Upper lobe of right lung (tissue), 1 donor: ENCODE measurements around the gene SLAMF6. TPM values are rescaled to one million over a fixed set of nuclear protein-coding genes. Genes with fewer than 3 reads are reported as not detected.

ENCODE experiments used
- ATAC-seq: fragments of 200-7000 bp; cut with Tn5 transposase; one replicate; pipeline ENCODE4 v1.9.1; 2020; ENCODE audit warnings: mild to moderate bottlenecking, moderate library complexity
- DNase-seq: peaks from one replicate; pipeline ENCODE4 v3.0.0-alpha.2; 2020
- H3K27ac ChIP-seq: fragments of 200-600 bp; one replicate; pipeline ENCODE4 v1.8.0; 2022
- H3K27me3 ChIP-seq: fragments of 200-600 bp; one replicate; pipeline ENCODE4 v1.8.0; 2022; ENCODE audit warnings: mild to moderate bottlenecking
- H3K36me3 ChIP-seq: fragments of 200-600 bp; one replicate; pipeline ENCODE4 v1.8.0; 2022
- H3K4me1 ChIP-seq: fragments of 200-600 bp; one replicate; pipeline ENCODE4 v1.8.0; 2022
- H3K4me3 ChIP-seq: fragments of 200-600 bp; one replicate; pipeline ENCODE4 v1.8.0; 2022; ENCODE audit warnings: mild to moderate bottlenecking
- H3K9me3 ChIP-seq: fragments of 200-600 bp; one replicate; pipeline ENCODE4 v1.8.0; 2022
- CTCF ChIP-seq: fragments of 200-600 bp; IDR thresholded peaks from one replicate; pipeline ENCODE4 v1.8.0; 2022; ENCODE audit warnings: antibody characterized with exemption
- intact Hi-C: fragments of 100-400 bp; cut with DNase I; formaldehyde crosslinking; loops from one replicate; pipeline ENCODE4 v1.11.0; 2022
- total RNA-seq: library from RNA; stranded (reverse); fragmentation: NEBNext Ultra II Directional; extraction: Animal tissue kit (Norgen Biotek cat#: 25700); gene quantifications from one replicate; pipeline ENCODE4 v1.2.1, GENCODE V29; 2021
- donor health status: DM: no; HTN: yes; CAD: no; lungs with severe emphysema.

The SLAMF6 gene
- total RNA-seq, 1 donor from 2014 or later = 4.4 TPM

- H3K9me3 ChIP-seq = no peaks in the 10 kb centered on the region
These were observed 69.6 kb downstream of the SLAMF6 start for GRCh38 chr1:160453443-160453842.

DNA sequence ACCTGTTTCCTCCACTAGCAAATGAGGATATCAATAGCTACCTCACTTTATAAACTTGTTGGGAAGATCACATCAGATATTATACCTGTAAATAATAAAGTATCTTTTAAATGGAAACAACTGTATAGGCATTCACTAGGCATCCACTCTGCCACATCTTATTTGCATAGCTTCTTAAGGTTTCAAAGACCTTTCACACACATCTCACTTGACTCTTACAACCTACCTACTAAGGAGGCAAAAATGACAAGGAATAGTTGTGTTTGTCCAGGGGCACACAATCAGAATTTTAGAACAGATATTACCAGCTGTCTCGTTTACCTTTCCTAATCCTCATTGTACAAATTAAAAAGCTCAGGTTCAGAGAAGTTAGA lies 71.2 kb downstream of the SLAMF6 start:
- no peak for TF ChIP-seq CTCF
- Histone ChIP-seq H3K4me1 (no peaks in the 10 kb centered on the region), H3K4me3 (no peak overlapping the region), H3K36me3 (no peaks in the 10 kb centered on the region), H3K27ac (no peak overlapping the region), H3K27me3 (no peaks in the 10 kb centered on the region), H3K9me3 (no peaks in the 10 kb centered on the region)
- intact Hi-C loops = no loop called here
- ATAC-seq = no peak
- DNase-seq = no peak

More at GRCh38 chr1:160453443-160453842, 69.6 kb downstream of the SLAMF6 start:
- no peak overlapping the region for H3K4me3 ChIP-seq
- DNase-seq (no peak), ATAC-seq (no peak)
- no peaks in the 10 kb centered on the region for H3K36me3 ChIP-seq
- H3K27ac ChIP-seq = no peak overlapping the region
- TF ChIP-seq CTCF = no peak
- intact Hi-C loops = no loop called here
- H3K27me3 ChIP-seq = no peaks in the 10 kb centered on the region
- no peaks in the 10 kb centered on the region for H3K4me1 ChIP-seq

DNA sequence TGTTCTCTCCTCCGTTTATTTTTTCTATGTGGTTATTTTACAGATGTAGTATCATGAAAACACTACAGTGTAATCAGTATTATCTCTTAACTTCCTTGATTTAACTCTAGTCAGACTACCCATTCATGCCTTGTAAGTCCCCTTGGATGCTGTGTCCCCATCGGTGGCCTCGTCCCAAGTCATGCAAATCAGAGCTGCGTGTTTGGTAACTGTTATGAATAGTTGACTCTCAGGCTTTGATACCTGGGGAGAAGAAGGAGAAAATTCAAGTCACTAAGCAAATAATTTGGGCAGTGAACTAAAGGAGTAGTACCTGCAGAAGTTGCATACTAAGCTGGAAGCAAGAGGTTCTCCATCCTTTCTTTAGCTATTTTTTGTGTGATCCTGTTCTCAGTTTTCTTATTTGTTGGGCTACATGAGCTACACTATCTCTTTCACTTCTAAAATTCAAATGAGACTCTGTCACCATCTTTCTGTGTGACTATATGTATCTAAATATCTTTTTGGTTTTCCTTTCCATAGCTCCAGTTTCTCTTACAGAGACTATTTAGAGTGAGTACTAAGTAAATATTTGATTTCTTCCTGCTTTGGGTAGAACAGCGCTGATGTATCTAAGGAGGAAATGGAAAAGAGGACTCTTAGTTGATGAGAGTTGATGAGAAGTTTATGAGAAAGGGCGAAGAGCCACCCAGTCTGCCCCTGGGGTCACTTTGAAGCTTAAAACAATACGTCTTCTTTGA lies 71.8 kb downstream of the SLAMF6 start:
- H3K36me3 ChIP-seq = no peaks in the 10 kb centered on the region
- H3K27ac ChIP-seq = no peak overlapping the region
- H3K9me3 ChIP-seq = no peaks in the 10 kb centered on the region
- no peaks in the 10 kb centered on the region for H3K4me1 ChIP-seq
- no peak for TF ChIP-seq CTCF
- DNase-seq = no peak
- H3K27me3 ChIP-seq = no peaks in the 10 kb centered on the region
- intact Hi-C loops = no loop called here
- H3K4me3 ChIP-seq = no peak overlapping the region
- no peak for ATAC-seq

GRCh38 chr1:160449494-160449893 lies 73.6 kb downstream of the SLAMF6 start:
- Histone ChIP-seq H3K9me3 (no peaks in the 10 kb centered on the region), H3K4me3 (no peak overlapping the region), H3K36me3 (no peaks in the 10 kb centered on the region), H3K27ac (no peak overlapping the region), H3K4me1 (no peaks in the 10 kb centered on the region), H3K27me3 (no peaks in the 10 kb centered on the region)
- ATAC-seq (no peak), DNase-seq (no peak)
- TF ChIP-seq CTCF = no peak
- intact Hi-C loops = no loop called here

DNA sequence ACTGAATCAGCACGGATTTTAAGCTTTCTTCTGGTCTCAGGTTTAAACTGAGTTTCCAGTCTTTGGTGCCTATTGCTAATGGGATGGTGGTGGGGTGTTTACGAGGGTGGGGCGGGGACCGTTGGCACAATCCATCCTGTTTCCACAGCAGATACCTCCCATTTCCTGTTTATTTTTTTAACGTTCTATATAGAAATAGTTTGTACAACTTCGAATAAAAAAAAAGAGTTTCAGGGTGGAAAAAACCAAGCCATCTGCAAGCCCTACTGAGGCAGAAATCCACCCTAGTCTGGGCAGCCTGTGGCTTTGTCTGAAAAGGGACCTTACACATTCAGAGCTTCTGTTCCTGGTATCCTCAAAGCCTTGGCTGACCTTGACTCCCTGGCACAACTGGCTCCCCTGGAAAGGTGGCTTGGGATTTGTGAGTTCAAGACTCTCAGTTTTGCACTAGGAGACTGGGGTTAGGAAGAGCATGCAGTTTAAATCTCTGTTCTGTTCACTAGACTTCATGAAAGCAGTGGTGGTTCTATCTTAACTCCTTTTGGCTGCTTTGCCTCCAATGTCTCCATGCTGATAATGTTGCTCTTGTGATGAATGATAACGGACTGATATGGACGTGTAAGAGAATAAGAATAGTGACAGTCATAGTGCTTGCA lies 76.0 kb downstream of the SLAMF6 start:
- DNase-seq (no peak), ATAC-seq (no peak)
- H3K27ac ChIP-seq = no peak overlapping the region
- no peaks in the 10 kb centered on the region for H3K9me3 ChIP-seq
- H3K27me3 ChIP-seq = no peaks in the 10 kb centered on the region
- no peaks in the 10 kb centered on the region for H3K36me3 ChIP-seq
- intact Hi-C loops = no loop called here
- H3K4me3 ChIP-seq = no peak overlapping the region
- no peak for TF ChIP-seq CTCF
- no peaks in the 10 kb centered on the region for H3K4me1 ChIP-seq
